OCI-LY7 (cell line): ENCODE results near the gene ARHGEF3. TPM values are rescaled to one million over a fixed set of nuclear protein-coding genes. Genes with fewer than 3 reads are reported as not detected.

Experiments
- BruUV-seq: library from RNA; stranded (reverse); fragments of 400-500 nt; replicated peaks from 2 replicates; lab custom pipeline; 2021; lab: Mats Ljungman, UMichigan
- CTCF ChIA-PET: fragments of 300-600 bp; sonication (Branson Sonifier 250); formaldehyde crosslinking; loops from one replicate; lab custom pipeline; 2022; ENCODE audit warnings: antibody characterized with exemption; ENCODE audit not compliant: unreplicated experiment; lab: Charles Lee
- POLR2A ChIA-PET: fragments of 300-600 bp; sonication (Branson Sonifier 250); formaldehyde crosslinking; loops from one replicate; lab custom pipeline; 2022; ENCODE audit warnings: antibody characterized with exemption; lab: Charles Lee
- DNase-seq: peaks from one replicate; pipeline ENCODE4 v3.0.0-alpha.2; 2015; ENCODE audit warnings: low spot score
- H2AFZ ChIP-seq: fragments of 200-600 bp; sonication (generic), shearing (Covaris generic); 2 replicates; pipeline ENCODE4 v1.6.1; 2014; ENCODE audit warnings: mild to moderate bottlenecking, antibody characterized with exemption, low read length, moderate library complexity
- H3K27ac ChIP-seq: fragments of 200-600 bp; sonication (generic); 2 replicates; pipeline ENCODE4 v1.5.1; 2014; ENCODE audit warnings: mixed run types, low read depth, mild to moderate bottlenecking, moderate library complexity, low read length, inconsistent platforms; ENCODE audit not compliant: poor library complexity, severe bottlenecking
- H3K36me3 ChIP-seq: fragments of 200-600 bp; sonication (generic); 2 replicates; pipeline ENCODE4 v1.6.1; 2014; ENCODE audit warnings: mild to moderate bottlenecking, antibody characterized with exemption, low read length, moderate library complexity, mixed read lengths; ENCODE audit not compliant: insufficient read depth
- H3K4me1 ChIP-seq: fragments of 200-600 bp; sonication (generic); 2 replicates; pipeline ENCODE4 v1.5.1; 2014; ENCODE audit warnings: mild to moderate bottlenecking, low read length; ENCODE audit not compliant: insufficient read depth, poor library complexity, severe bottlenecking
- H3K4me2 ChIP-seq: fragments of 200-600 bp; sonication (generic); 2 replicates; pipeline ENCODE4 v1.6.1; 2014; ENCODE audit warnings: mild to moderate bottlenecking, low read length
- H3K4me3 ChIP-seq: fragments of 200-600 bp; sonication (generic); 2 replicates; pipeline ENCODE4 v1.5.1; 2014; ENCODE audit warnings: mild to moderate bottlenecking, low read depth, low read length; ENCODE audit not compliant: poor library complexity, severe bottlenecking
- H3K79me2 ChIP-seq: fragments of 200-600 bp; sonication (generic); 2 replicates; pipeline ENCODE4 v1.6.1; 2016; ENCODE audit warnings: low read depth, mild to moderate bottlenecking, low read length, moderate library complexity, mixed read lengths; ENCODE audit not compliant: insufficient read depth
- H3K9me2 ChIP-seq: fragments of 200-600 bp; sonication (generic); 2 replicates; pipeline ENCODE4 v1.6.1; 2016; ENCODE audit warnings: mild to moderate bottlenecking, low read length, mixed read lengths; ENCODE audit not compliant: insufficient read depth
- H3K9me3 ChIP-seq: fragments of 200-600 bp; sonication (generic); 2 replicates; pipeline ENCODE4 v1.6.1; 2014; ENCODE audit warnings: mild to moderate bottlenecking, mixed run types, low read length, mixed read lengths
- H4K20me1 ChIP-seq: fragments of 200-600 bp; sonication (generic); 2 replicates; pipeline ENCODE4 v1.6.1; 2014; ENCODE audit warnings: mild to moderate bottlenecking, antibody characterized with exemption, low read length, moderate library complexity, mixed read lengths; ENCODE audit not compliant: insufficient read depth
- EZH2phosphoT487 ChIP-seq: fragments of 200-600 bp; sonication (generic); IDR thresholded peaks from 2 replicates; pipeline ENCODE4 v1.6.1; 2018; ENCODE audit warnings: low read depth, borderline replicate concordance, mild to moderate bottlenecking, mixed run types, antibody characterized with exemption, low read length, moderate library complexity, mixed read lengths
- intact Hi-C: fragments of 100-400 bp; cut with micrococcal nuclease; formaldehyde crosslinking; loops from one replicate; pipeline ENCODE4 v1.10.0; 2022; ENCODE audit not compliant: unreplicated experiment
- total RNA-seq, 2 experiments: library from RNA; depleted of rRNA in 1 of 2; stranded (reverse); fragments of >200 nt in 1 of 2; shearing (Covaris generic) in 1 of 2; gene quantifications; 2 replicates each; pipeline ENCODE4 v1.2.3, GENCODE V29; 2014 to 2022
- TF ChIP-seq, protein P1 (sequence below): fragments of 200-600 bp; sonication (generic); conservative IDR thresholded peaks from 2 replicates; pipeline ENCODE4 v1.5.1; 2014; ENCODE audit warnings: mild to moderate bottlenecking, antibody characterized with exemption, low read length, moderate library complexity, mixed read lengths

The ARHGEF3 gene
- total RNA-seq, 2 experiments from 2014 or later = 14.1 to 26.9 TPM

DNA sequence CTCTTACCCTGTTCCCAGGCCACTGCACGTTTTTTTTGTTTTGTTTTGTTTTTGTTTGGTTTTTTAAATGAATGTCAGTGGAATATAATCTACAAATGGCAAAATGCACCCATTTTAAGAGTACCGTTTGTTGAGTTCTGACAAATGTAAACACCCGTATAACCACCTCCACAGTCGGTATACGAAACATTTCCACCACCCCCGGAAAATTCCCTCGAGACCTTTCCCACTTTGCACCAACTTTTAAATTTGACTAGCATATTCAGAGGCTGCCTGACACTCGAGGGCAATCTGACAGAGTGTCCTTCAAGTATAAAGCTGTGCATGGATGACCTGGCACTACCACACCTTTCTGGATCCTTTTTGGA lies 613 bp upstream of the ARHGEF3 start:
- no peaks in the 10 kb centered on the region for H3K9me3 ChIP-seq
- H3K79me2 ChIP-seq = peaks cover 17% of the 10 kb centered on the region; the same call in 1 of the 2 replicates
- H3K4me1 ChIP-seq = peaks cover 44% of the 10 kb centered on the region
- H3K27ac ChIP-seq = no peak overlapping the region
- intact Hi-C loops = loop anchor here (10.0 kb wide), 1 partner anchor 272 kb away; no protein-coding TSS in a partner anchor
- peak overlapping the region; percentile 94 for H3K4me2 ChIP-seq
- no peaks in the 10 kb centered on the region for H3K36me3 ChIP-seq
- peak overlapping the region; percentile 72 for H3K4me3 ChIP-seq
- no peak for DNase-seq
- ChIA-PET POLR2A (interaction anchor here (0.7 to 1.5 kb wide), 6 partner anchors 10 to 104 kb away, joined by 3 to 4 read pairs (median 3); no protein-coding TSS in a partner anchor), CTCF (interaction anchor here (1.1 to 1.3 kb wide), 2 partner anchors 10 to 50 kb away, joined by 3 read pairs; no protein-coding TSS in a partner anchor)
- H2AFZ ChIP-seq = no peak overlapping the region
- H3K9me2 ChIP-seq = no peaks in the 10 kb centered on the region
- peaks cover 18% of the 10 kb centered on the region; the same call in 1 of the 2 replicates for H4K20me1 ChIP-seq
- no TSS peak for BruUV-seq
- TF ChIP-seq EZH2phosphoT487 = no peak
- TF ChIP-seq, protein P1, sequence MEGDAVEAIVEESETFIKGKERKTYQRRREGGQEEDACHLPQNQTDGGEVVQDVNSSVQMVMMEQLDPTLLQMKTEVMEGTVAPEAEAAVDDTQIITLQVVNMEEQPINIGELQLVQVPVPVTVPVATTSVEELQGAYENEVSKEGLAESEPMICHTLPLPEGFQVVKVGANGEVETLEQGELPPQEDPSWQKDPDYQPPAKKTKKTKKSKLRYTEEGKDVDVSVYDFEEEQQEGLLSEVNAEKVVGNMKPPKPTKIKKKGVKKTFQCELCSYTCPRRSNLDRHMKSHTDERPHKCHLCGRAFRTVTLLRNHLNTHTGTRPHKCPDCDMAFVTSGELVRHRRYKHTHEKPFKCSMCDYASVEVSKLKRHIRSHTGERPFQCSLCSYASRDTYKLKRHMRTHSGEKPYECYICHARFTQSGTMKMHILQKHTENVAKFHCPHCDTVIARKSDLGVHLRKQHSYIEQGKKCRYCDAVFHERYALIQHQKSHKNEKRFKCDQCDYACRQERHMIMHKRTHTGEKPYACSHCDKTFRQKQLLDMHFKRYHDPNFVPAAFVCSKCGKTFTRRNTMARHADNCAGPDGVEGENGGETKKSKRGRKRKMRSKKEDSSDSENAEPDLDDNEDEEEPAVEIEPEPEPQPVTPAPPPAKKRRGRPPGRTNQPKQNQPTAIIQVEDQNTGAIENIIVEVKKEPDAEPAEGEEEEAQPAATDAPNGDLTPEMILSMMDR = peak; percentile 51; the same call in 1 of the 2 replicates

DNA sequence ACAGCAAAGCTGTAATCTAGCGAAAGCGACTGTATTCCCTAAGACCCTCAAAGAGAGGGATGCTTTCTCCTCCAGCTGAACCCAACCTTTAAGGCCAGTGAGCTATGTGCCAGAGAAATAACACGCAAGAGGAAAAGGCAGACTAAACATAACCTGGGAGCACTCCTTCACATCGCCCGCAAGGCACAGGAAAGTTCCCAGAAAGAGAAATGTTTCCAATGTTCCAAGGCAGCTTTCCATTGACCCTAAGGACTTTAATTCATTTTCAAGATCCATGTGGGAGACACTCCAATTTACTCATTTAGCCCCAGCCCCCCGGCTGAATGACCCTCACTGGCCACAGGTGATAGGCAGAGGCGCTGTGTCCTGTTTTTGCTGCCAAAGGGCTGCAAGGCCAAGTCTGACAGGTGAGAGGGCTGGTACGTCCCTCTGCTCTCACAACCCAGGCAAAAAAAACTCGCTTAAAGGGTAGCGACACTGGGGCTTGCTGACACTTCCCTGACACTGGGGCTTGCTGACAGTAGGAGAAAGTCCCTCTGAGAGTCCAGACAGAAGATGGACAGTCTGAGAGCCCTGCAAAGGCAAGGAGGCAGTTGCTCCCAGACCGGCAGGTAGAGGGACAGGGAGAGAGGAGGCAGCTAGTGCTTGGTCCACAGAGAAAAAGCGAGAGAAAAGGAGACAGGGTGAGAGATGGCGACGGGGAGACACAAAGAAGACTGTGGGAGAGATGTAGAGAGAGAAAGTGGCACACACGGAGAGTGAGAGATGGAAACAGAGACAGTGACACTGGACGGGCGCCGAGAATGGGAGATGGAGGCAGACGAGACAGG lies 702 bp downstream of the ARHGEF3 start:
- H3K4me1 ChIP-seq = peaks cover 44% of the 10 kb centered on the region
- peak overlapping the region; percentile 94 for H3K4me2 ChIP-seq
- peak overlapping the region; percentile 72 for H3K4me3 ChIP-seq
- BruUV-seq = no TSS peak
- H4K20me1 ChIP-seq = peaks cover 18% of the 10 kb centered on the region; the same call in 1 of the 2 replicates
- H3K79me2 ChIP-seq = peaks cover 17% of the 10 kb centered on the region; the same call in 1 of the 2 replicates
- no peaks in the 10 kb centered on the region for H3K9me2 ChIP-seq
- no peaks in the 10 kb centered on the region for H3K9me3 ChIP-seq
- intact Hi-C loops = loop anchor here (1.0 to 10.0 kb wide), 3 partner anchors 118 to 274 kb away; no protein-coding TSS in a partner anchor
- ChIA-PET POLR2A (interaction anchor here (0.5 to 3.9 kb wide), 23 partner anchors 10 to 786 kb away, joined by 3 to 33 read pairs (median 5); no protein-coding TSS in a partner anchor), CTCF (interaction anchor here (0.7 to 2.0 kb wide), 6 partner anchors 17 to 102 kb away, joined by 3 to 5 read pairs (median 4); no protein-coding TSS in a partner anchor)
- DNase-seq = peak; percentile 27
- TF ChIP-seq, protein P1 = no peak
- no peak for TF ChIP-seq EZH2phosphoT487
- no peak overlapping the region for H2AFZ ChIP-seq
- no peaks in the 10 kb centered on the region for H3K36me3 ChIP-seq
- peak overlapping the region; percentile 47 for H3K27ac ChIP-seq
